Activated naive CD4-positive, alpha-beta T cell treated with anti-CD3 and anti-CD28 coated beads for 36 hours (primary cell): ENCODE measurements around the gene CNOT6L. TPM values are rescaled to one million over a fixed set of nuclear protein-coding genes. Genes with fewer than 3 reads are reported as not detected.
"Not testable (repeated sequence)": the region's sequence is repeated elsewhere in the genome, so short reads cannot be mapped to it uniquely, and the experiment has no call there.

Experiments used
- CTCF ChIA-PET: fragments of 350-600 bp; sonication (Branson Sonifier 250); formaldehyde crosslinking; loops from one replicate; lab custom pipeline; 2021; ENCODE audit warnings: antibody characterized with exemption; lab: Charles Lee
- DNase-seq: peaks from one replicate; pipeline ENCODE4 v3.0.0-alpha.2; 2020
- H3K27ac Mint-ChIP-seq: one replicate; pipeline ENCODE4 v1.8.0; 2021; ENCODE audit warnings: mild to moderate bottlenecking, mixed read lengths
- H3K27me3 Mint-ChIP-seq: one replicate; pipeline ENCODE4 v1.8.0; 2021; ENCODE audit warnings: low read depth, mixed read lengths
- H3K36me3 Mint-ChIP-seq: one replicate; pipeline ENCODE4 v1.8.0; 2021; ENCODE audit warnings: low read depth, mixed read lengths
- H3K4me1 Mint-ChIP-seq: one replicate; pipeline ENCODE4 v1.8.0; 2021; ENCODE audit warnings: low read depth, mixed read lengths
- H3K4me3 Mint-ChIP-seq: one replicate; pipeline ENCODE4 v1.8.0; 2021; ENCODE audit warnings: mild to moderate bottlenecking, moderate library complexity, mixed read lengths
- H3K9me3 Mint-ChIP-seq: one replicate; pipeline ENCODE4 v1.8.0; 2021; ENCODE audit warnings: mixed read lengths
- intact Hi-C: fragments of 100-400 bp; cut with micrococcal nuclease; formaldehyde crosslinking; loops from one replicate; pipeline ENCODE4 v1.15.1; 2023
- total RNA-seq, 2 experiments: library from RNA; stranded (reverse); gene quantifications; one replicate each; pipeline ENCODE4 v1.2.3, GENCODE V29; 2021

Gene CNOT6L
- 100 to 1,000 TPM; 108 TPM for total RNA-seq

DNA sequence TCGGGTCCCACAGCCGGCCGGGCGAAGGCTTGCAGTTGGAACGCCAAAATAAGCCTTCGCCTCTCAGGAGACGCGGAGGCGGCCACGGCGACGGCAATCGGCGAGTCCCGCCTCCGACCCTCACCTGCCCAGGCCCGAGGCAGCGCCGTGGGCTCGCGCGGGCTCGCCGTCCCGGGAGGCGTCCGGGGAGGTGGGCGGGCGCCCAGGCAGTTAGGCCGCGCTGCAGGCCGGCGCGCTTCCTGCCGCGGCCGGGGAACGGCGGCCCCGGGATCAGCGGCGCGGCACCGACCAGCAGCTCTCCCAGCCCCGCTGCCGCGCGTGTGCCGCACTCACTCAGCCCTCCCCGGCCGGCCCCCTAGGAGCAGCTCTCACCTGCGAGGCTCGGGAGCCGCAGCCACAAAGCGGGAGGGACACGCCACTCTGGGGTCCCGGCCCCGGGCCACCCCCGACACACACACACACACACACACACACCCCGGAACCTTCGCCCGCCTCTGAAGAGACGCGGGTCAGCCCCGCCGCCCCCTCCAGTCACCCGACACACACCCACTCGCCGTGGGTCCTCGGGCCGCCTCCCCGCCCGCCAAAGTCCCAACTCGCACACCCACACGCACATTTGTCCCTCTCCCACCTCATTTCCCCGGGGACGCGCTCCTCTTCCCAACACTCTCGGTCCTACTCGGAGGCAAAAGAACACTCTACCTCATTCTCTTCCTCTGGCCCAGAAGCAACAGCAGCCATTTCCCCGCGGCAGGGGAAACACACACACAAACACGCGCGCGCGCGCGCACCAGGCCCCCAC is at the start of gene CNOT6L:
CNOT6L (minus strand) TSS at position 767 of the 802 bp plus-strand sequence; CDS start at position 707, 60 bp downstream.
- peak; percentile 72 for DNase-seq
- Mint-ChIP-seq H3K36me3 (peaks cover 18% of the 10 kb centered on the region), H3K27ac (peak within 1 kb of the TSS; percentile 99), H3K4me1 (peaks cover 51% of the 10 kb centered on the region), H3K4me3 (peak within 1 kb of the TSS; percentile 97), H3K9me3 (no peaks in the 10 kb centered on the region), H3K27me3 (no peaks in the 10 kb centered on the region)
- intact Hi-C loops: loop anchor here (1.0 to 5.0 kb wide), 4 partner anchors 9 to 238 kb away; partner anchors contain the start of gene FRAS1
- CTCF ChIA-PET: interaction anchor here (0.9 to 5.9 kb wide), 7 partner anchors 12 to 69 kb away, joined by 4 to 69 read pairs (median 6); partner anchors contain the start of gene MRPL1

DNA sequence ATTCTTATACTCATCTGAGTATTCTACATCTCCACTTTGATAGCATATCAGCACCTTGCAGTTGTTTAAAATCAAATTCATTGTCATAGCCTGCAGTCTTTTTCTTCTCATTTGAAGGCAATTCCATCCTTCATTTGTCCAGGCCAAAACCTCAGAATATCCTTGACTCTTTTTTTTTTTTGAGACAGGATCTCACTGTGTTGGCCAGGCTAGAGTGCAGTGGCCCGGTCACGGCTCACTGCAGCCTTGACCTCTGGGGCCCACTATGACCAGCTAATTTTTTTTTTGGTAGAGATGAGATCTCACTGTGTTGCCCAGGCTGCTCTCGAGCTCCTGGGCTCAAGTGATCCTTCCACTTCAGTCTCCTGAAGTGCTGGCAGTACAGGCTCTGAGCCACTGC is 46.1 kb upstream of the CNOT6L start:
- Mint-ChIP-seq H3K4me1 (peaks cover 60% of the 10 kb centered on the region), H3K9me3 (peaks cover 1% of the 10 kb centered on the region), H3K27me3 (peaks cover 4% of the 10 kb centered on the region), H3K4me3 (no peak overlapping the region), H3K27ac (no peak overlapping the region), H3K36me3 (peaks cover 30% of the 10 kb centered on the region)
- DNase-seq: no peak
- CTCF ChIA-PET: no interaction called here
- intact Hi-C loops: no loop called here

DNA sequence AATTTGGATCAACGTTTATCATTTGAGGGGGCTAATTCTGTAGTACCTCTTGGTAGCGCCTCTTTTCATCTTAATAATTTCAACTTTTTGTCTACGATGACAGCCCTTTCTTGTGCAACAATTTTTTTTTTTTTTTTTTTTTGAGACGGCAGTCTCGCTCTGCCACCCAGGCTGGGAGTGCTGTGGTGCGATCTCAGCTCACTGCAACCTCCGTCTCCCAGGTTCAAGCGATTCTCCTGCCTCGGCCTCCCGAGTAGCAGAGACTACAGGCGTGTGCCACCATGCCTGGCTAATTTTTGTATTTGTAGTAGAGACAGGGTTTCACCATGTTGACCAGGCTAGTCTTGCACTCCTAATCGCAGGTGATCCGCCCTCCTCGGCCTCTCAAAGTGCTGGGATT is 44.2 kb upstream of the CNOT6L start:
- peaks cover 19% of the 10 kb centered on the region for H3K36me3 Mint-ChIP-seq
- H3K27me3 Mint-ChIP-seq, H3K9me3 Mint-ChIP-seq: not testable (repeated sequence)
- H3K27ac Mint-ChIP-seq: peak overlapping the region; percentile 100
- intact Hi-C loops: loop anchor here (2.0 to 5.0 kb wide), 6 partner anchors 126 to 914 kb away; partner anchors contain the start of gene BMP2K
- CTCF ChIA-PET: interaction anchor here (9.2 kb wide), 1 partner anchor 44 kb away, joined by 69 read pairs; the partner anchor contains the start of gene CNOT6L
- peak overlapping the region; percentile 91 for H3K4me3 Mint-ChIP-seq
- H3K4me1 Mint-ChIP-seq: peaks cover 51% of the 10 kb centered on the region
- DNase-seq: peak; percentile 34

DNA sequence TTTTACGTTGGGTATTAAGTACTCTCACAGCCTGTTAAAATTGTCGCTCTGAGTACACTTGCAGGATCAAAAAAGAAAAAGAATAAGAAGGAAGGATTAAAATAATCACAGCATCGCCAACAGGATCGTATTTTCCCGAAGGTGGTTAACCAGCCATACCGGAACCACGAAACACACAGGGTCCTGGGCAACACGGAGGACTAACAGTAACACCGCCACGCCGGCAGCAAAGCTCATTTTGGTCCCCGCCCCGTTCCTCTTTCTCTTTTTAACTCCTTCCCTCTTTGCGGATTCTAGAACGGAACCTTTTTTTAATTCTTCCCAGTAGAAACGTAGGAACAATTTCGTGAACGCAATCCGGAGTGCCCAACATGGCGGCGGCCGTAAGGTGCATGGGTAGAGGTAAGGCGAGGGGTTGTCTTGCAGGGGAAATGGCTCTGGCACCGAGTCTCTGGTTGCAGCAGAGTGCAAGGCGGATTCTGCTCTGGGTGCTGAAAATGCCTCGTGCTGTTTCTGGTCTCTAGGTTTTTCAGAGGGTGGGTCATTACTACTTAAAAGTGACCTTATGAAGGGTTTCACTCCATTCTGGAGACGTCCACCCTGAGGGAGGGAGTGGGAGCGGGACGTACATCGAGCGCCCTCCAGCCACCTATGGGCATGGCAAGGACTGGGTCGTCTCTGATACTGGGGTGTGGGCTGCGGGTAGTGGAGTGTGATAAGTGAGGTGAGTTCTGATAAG is 43.5 kb upstream of the CNOT6L start, which contains the start of gene MRPL1:
MRPL1 (plus strand) TSS at position 353 of the 739 bp plus-strand sequence; CDS start at position 372, 19 bp downstream.
- CTCF ChIA-PET: interaction anchor here (0.6 to 9.2 kb wide), 10 partner anchors 10 to 243 kb away, joined by 3 to 69 read pairs (median 3); partner anchors contain the start of gene CNOT6L
- peak within 1 kb of the TSS; percentile 91 for H3K4me3 Mint-ChIP-seq
- H3K4me1 Mint-ChIP-seq: peaks cover 58% of the 10 kb centered on the region
- peak; percentile 91 for DNase-seq
- intact Hi-C loops: loop anchor here (1.0 to 5.0 kb wide), 13 partner anchors 8 to 915 kb away; partner anchors contain the start of gene BMP2K
- peaks cover 4% of the 10 kb centered on the region for H3K27me3 Mint-ChIP-seq
- peaks cover 19% of the 10 kb centered on the region for H3K36me3 Mint-ChIP-seq
- H3K9me3 Mint-ChIP-seq: peaks cover 1% of the 10 kb centered on the region
- H3K27ac Mint-ChIP-seq: peak within 1 kb of the TSS; percentile 100

DNA sequence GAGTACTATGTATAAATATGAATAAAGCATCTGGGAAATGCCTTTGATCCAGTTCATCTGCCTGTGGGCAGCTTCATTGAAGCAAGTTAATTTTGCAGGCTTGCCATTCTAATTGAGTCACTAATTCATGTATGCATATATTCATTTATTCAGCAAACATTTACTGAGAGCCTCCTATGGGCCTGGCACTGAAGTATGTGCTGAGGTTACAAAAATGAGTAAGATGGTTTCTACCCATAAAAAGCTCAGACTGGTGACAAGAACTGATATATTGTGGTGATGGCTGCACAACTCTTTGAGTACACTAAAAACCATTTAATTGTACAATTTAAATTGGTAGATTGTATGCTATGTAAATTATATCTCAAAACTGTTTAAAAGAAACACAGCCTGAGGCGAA is 42.3 kb upstream of the CNOT6L start:
- Mint-ChIP-seq H3K9me3 (peaks cover 1% of the 10 kb centered on the region), H3K36me3 (peaks cover 14% of the 10 kb centered on the region), H3K27me3 (peaks cover 4% of the 10 kb centered on the region), H3K4me1 (peaks cover 63% of the 10 kb centered on the region), H3K4me3 (peak overlapping the region; percentile 91), H3K27ac (peak overlapping the region; percentile 100)
- intact Hi-C loops: loop anchor here (1.0 to 5.0 kb wide), 5 partner anchors 124 to 916 kb away; partner anchors contain the start of gene BMP2K
- DNase-seq: peak; percentile 52
- CTCF ChIA-PET: interaction anchor here (0.6 to 9.2 kb wide), 10 partner anchors 8 to 256 kb away, joined by 3 to 69 read pairs (median 4); partner anchors contain the start of genes CNOT6L and CXCL13

DNA sequence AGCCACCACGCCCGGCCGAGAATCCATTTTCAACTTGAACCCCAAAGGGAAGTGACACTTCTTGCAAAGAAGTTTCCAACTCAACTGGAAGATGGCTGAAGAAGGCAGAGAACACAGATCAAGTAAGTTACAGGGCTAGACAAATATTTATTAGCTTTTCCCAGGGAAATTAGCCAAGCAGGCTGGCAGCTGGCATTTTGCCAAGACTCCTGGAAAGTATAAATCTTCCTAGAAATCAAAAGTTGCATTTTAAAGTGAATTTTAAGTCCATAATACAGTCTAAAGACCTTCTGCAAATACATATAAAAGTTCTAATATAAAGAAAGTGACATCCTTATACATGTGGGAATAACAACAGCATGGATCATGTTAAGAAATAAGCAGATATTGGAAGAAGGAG is 40.1 kb upstream of the CNOT6L start:
- Mint-ChIP-seq H3K4me3 (no peak overlapping the region), H3K27ac (peak overlapping the region; percentile 100), H3K4me1 (peaks cover 66% of the 10 kb centered on the region), H3K27me3 (peaks cover 4% of the 10 kb centered on the region), H3K36me3 (peaks cover 8% of the 10 kb centered on the region), H3K9me3 (peaks cover 1% of the 10 kb centered on the region)
- CTCF ChIA-PET: interaction anchor here (0.6 to 9.2 kb wide), 6 partner anchors 10 to 261 kb away, joined by 3 to 69 read pairs (median 4); partner anchors contain the start of gene CNOT6L
- intact Hi-C loops: loop anchor here (2.0 to 5.0 kb wide), 2 partner anchors 162 to 474 kb away; no protein-coding TSS in a partner anchor
- no peak for DNase-seq

DNA sequence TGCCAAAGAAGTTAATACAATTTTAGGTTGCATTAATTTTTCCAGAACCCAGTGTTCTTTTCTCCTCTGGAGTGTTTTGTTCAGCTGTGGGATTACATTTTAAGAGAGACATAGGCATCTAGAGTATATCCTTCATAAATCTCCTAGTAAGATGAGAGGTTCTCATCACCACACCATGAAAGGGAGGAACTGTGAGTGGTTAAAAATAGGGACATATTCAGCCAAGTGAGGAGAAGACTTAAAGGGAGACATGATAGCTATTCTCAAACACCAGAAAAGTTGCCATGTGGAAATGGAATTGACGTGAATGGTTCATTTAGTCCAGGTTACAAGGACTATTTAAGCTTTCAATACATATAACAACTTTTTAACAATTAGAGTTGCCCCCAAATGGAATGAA is 37.0 kb upstream of the CNOT6L start:
- Mint-ChIP-seq H3K4me3 (no peak overlapping the region), H3K36me3 (no peaks in the 10 kb centered on the region), H3K27ac (peak overlapping the region; percentile 95), H3K27me3 (no peaks in the 10 kb centered on the region), H3K9me3 (no peaks in the 10 kb centered on the region), H3K4me1 (peaks cover 67% of the 10 kb centered on the region)
- no peak for DNase-seq
- intact Hi-C loops: loop anchor here (5.0 kb wide), 1 partner anchor 159 kb away; no protein-coding TSS in a partner anchor
- CTCF ChIA-PET: interaction anchor here (1.3 to 9.2 kb wide), 3 partner anchors 11 to 37 kb away, joined by 5 to 69 read pairs (median 10); partner anchors contain the start of gene CNOT6L

DNA sequence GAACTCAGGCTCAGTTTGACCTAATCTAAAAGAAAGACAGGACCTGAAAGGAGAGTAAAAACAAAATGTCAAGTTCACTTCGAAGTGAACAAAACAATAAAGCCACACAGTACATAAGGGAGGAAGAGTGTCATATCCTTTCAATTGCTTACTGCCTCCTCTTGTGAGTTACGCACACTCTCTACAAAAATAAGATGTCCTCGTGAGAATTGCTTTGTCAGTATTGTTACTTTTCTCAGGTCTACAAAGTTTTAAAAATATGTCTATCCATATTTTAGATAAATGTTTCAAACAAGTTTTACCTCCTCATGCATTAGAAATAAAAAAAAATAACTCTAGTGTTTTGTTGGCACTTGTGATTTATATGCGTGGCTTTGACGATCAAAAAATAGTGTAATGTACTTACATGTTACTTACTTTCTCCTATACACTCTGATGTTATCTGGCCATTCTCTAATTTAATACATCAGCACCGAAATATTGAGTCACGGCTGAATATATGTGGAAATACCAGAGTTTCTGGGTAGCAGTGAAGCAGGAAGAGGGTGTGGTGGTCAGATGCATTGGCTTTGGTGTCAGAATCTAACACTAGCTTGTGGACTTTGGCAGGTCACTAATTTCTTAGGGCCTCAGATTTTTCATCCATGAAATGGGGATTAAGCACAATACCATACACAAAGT is 35.4 kb upstream of the CNOT6L start:
- intact Hi-C loops: loop anchor here (1.0 to 5.0 kb wide), 3 partner anchors 8 to 157 kb away; partner anchors contain the start of gene MRPL1
- CTCF ChIA-PET: interaction anchor here (1.0 to 9.2 kb wide), 2 partner anchors 28 to 35 kb away, joined by 3 to 69 read pairs; partner anchors contain the start of gene CNOT6L
- Mint-ChIP-seq H3K4me3 (peak overlapping the region; percentile 58), H3K4me1 (peaks cover 59% of the 10 kb centered on the region), H3K36me3 (no peaks in the 10 kb centered on the region), H3K27me3 (no peaks in the 10 kb centered on the region), H3K27ac (peak overlapping the region; percentile 95), H3K9me3 (no peaks in the 10 kb centered on the region)
- DNase-seq: peak; percentile 28

DNA sequence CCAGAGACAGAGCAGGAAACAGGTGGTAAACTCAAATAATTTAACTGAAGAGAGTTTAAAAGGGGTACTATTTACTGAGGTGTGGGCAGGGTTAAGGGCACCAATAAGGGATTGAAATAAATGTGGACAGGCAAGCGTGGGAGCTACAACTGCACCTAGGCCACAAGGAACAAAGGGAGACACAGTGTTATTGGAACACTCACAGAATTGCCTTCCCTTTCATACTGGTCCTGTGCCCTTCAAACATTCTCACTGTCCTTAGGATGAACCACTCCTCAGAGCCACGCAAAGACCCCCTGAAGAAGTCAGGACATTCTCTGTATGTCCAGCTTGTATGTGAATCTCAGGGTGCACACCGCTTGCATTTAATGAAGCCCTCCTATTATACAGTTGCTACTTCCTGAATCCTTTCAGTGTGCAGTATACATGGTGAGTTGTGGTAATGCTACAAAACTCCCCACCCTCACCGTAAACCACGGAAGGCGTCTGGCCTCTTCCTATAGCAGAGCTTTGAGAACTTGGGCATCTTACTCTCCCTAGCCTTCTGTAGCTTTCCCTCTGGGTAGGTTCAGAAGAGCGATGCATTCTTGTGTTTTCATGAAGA is 33.8 kb upstream of the CNOT6L start:
- H3K4me3 Mint-ChIP-seq: peak overlapping the region; percentile 52
- H3K36me3 Mint-ChIP-seq: no peaks in the 10 kb centered on the region
- DNase-seq: peak; percentile 80
- H3K4me1 Mint-ChIP-seq: peaks cover 51% of the 10 kb centered on the region
- H3K27me3 Mint-ChIP-seq: no peaks in the 10 kb centered on the region
- H3K9me3 Mint-ChIP-seq: no peaks in the 10 kb centered on the region
- CTCF ChIA-PET: interaction anchor here (0.9 to 1.5 kb wide), 4 partner anchors 9 to 124 kb away, joined by 3 to 8 read pairs (median 5); partner anchors contain the start of genes CNOT6L and MRPL1
- intact Hi-C loops: loop anchor here (1.0 kb wide), 1 partner anchor 8 kb away; no protein-coding TSS in a partner anchor
- peak overlapping the region; percentile 95 for H3K27ac Mint-ChIP-seq

DNA sequence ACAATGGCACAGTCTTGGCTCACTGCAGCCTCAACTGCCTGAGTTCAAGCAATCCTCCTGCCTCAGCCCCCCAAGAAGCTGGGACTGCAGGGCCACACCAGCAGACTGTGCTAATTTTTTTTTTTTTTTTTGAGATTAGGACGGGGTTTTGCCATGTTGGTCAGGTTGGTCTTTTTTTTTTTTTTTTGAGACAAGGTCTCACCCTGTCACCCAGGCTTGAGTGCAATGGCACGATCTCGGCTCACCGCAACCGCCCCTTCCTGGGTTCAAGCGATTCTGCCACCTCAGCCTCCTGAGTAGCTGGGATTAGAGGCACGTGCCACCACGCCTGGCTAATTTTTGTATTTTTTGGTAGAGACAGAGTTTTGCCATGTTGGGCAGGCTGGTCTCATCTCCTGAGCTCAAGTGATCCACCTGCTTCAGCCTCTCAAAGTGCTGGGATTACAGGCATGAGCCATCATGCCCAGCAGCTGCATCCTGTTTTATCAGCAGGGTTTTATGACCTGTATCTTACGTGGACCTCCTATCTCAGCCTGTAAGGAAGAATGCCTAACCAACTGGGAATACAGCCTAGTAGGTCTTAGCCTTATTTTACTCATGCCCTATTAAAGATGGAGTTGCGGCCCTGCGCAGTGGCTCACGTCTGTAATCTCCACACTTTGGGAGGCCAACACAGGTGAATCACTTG is 30.3 kb upstream of the CNOT6L start:
- Mint-ChIP-seq H3K9me3 (no peaks in the 10 kb centered on the region), H3K4me3 (no peak overlapping the region), H3K4me1 (peaks cover 32% of the 10 kb centered on the region), H3K36me3 (no peaks in the 10 kb centered on the region), H3K27me3 (no peaks in the 10 kb centered on the region), H3K27ac (no peak overlapping the region)
- intact Hi-C loops: no loop called here
- DNase-seq: no peak
- CTCF ChIA-PET: interaction anchor here (1.1 kb wide), 2 partner anchors 10 to 14 kb away, joined by 3 to 4 read pairs; no protein-coding TSS in a partner anchor
